Suprapubic skin (tissue), 4 donors: ENCODE data around the gene ALKBH1.

Experiments
- CTCF ChIP-seq, 2 donors: fragments of 200-600 bp in 1 of 2; fragments of 450-650 bp in 1 of 2; sonication (generic) in 1 of 2; IDR thresholded peaks; one replicate each; pipeline ENCODE4 v1.5.1; 2016 to 2019; ENCODE audit warnings: antibody characterized with exemption in 2 of 2, mild to moderate bottlenecking in 1 of 2, moderate library complexity in 1 of 2
- EP300 ChIP-seq: sonication (generic); formaldehyde crosslinking; IDR thresholded peaks from one replicate; pipeline ENCODE4 v1.6.1; 2017; ENCODE audit warnings: antibody characterized with exemption
- POLR2A ChIP-seq, 2 donors: fragments of 450-650 bp; IDR thresholded peaks; one replicate each; pipeline ENCODE4 v1.6.1; 2017; ENCODE audit warnings: antibody characterized with exemption in 2 of 2, mild to moderate bottlenecking in 2 of 2, moderate library complexity in 2 of 2
- POLR2AphosphoS5 ChIP-seq, 3 donors: sonication (generic); formaldehyde crosslinking; IDR thresholded peaks; one replicate each; pipeline ENCODE4 v1.6.1; 2017; ENCODE audit warnings: antibody characterized with exemption in 3 of 3

DNA sequence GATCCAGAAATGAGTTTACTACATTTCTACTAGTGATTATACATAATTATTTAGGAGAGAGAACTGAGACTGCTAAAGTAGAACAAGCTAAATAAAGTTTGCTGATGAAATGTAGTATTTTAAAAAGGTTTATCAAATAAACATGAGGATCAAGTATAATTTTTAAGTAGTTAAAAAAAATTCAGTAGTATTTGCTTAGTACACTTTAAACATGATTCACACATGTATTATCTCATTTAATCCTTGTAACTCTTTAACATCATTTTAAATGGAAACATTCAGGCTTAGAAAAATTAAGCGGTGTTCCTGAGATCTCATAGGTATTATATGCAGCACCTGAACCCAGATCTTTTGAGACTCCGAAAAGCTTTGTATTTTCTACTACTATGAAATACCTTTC lies 44.4 kb upstream of the ALKBH1 start:
- TF ChIP-seq POLR2A (IDR thresholded peaks at IDR 0.05) (no peak), POLR2AphosphoS5 (IDR thresholded peaks at IDR 0.05) (no peak), CTCF (IDR thresholded peaks at IDR 0.05) (no peak), EP300 (no peak)
